ENCODE data around the gene SNX9.

SNX9 gene

DNA sequence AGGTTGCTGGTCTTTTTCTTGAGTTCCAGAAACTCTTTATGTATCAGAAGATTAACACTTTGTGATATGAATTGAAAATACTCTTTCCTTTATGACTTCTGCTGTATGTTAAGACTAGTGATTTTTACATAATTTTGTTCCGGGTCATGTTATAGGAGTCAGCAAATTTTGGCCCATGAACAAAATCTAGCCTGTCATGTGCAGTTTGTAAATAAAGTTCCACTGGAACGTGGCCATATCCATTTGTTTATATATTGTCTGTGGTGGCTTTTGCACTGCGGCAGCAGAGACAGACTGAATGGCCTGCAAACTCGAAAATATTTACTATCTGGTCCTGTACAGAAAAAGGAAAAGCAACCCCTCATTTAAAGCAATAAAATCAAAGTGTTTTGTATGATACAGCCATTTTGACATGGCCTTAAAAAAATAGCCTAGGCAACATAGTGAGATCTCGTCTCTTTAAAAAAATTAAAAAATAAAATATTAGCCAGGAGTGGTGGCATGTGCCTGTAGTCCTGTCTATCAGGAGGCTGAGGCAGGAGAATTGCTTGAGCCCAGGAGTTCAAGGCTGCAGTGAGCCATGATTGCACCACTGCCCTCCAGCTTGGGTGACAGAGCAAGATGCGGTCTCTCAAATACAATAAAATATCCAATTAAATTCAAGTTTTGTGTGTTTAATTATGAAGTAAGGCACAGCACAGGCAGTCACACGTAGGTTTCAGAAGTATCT lies 36.9 kb downstream of the SNX9 start:
- no peak for DNase-seq (ENCODE audit: low spot score)

GRCh38 chr6:157860505-157860991 lies 37.5 kb downstream of the SNX9 start:
- DNase-seq (ENCODE audit: low spot score): no peak

DNA sequence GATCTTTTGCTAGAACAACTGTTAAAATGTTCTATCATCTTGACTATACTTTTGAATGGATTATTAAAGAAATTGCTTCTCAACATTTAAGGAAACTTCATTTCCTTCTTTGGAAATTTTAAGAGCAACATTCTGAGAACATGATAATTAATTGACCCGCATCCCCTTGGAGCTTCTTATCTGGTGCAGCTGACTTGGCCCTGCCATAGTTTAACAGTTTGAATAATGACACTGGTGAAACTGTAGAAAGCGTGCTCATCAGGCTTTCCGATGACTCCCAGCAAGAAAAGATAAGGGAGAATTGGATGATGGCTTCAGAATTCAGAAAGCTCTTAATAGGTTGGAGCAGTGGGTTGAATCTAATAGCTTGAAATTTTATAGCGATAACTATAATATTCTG lies 38.1 kb downstream of the SNX9 start:
- DNase-seq (ENCODE audit: low spot score): no peak

DNA sequence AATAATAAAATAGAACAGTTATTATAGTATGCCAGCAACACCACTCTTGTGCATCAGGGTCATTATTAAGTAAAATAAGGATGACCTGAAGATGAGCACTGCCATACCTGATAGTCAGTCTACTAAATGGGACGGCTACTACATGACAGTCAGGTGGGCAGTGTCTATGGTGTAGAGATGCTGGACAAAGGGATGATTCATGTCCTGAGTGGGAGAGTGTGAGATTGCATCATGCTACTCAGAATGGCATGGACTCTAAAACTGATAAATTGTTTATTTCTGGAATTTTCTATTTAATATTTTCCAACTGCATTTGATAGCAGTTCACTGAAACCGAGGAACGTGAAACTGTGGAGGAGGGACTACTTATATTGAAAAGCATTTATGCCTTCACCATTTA lies 38.8 kb downstream of the SNX9 start:
- no peak for DNase-seq (ENCODE audit: low spot score)

- no peak for DNase-seq (ENCODE audit: low spot score)
Observed at GRCh38 chr6:157862706-157863105, 39.7 kb downstream of the SNX9 start.

DNA sequence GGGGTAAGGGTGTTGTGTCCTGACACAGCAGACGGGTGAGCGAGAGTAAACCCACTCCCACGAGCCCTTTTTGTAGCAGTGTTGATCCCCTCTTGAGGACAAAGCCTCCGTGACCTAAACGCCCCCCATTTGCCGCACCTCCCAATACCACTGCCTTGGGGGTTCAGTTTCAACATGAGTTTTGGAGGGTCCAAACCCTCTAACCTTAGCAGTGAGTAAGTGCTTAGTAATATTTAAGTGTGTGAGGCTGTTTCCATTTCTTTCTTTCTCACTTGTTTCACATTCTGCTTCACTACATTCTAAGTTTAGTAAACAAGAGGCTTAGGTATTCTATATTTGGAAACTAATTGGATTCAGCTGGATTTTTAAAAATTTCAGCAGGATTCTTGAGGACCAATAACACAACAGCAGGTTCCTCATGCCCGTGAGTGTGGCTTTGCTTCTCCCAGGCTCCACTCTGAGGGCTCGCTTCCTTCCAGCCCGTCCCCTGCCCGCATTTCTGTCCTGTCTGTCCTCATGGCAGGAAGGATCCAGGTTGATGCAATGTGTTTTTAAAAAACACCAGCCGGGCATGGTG lies 41.2 kb downstream of the SNX9 start:
- DNase-seq (ENCODE audit: low spot score): no peak

- no peak for DNase-seq (ENCODE audit: low spot score)
Observed at GRCh38 chr6:157865249-157865648, 42.2 kb downstream of the SNX9 start.

DNA sequence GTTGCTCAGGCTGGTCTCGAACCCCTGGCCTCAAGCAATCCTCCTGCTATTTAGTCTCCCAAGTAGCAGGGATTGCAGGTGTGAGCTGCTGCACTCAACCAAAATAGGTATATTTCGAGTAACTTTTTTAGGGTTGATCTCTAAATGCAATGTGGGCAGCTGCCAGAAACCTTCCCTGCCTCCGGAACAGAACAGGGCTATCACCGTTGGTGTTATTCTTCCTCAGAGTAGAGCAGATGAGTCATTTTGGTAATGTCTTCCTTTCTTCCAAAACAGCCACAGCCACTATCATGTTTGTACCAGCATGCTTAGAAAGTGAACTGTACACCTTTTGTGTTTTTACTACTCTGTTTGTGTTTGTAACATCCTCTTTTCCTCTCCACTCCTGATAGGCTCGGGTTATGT lies 44.1 kb downstream of the SNX9 start:
- DNase-seq (ENCODE audit: low spot score): peak; percentile 40

DNA sequence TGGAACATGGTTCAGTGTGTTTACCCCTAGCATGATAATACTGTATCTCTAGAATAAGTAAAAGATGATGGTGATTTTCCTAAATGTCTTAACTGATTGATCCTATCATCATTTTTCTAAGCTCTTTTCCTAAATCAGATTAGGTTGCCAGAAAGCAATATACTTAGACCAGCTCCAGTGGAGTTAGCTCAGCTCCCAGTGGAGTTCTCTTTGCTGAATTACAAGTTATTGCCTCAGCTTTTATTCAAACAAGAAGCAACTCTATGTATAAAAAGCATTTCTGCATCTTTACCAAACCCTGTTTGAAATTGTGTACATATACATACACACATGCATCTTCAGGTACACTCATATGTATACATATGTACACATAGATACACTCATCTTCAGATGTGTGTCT lies 44.9 kb downstream of the SNX9 start:
- DNase-seq (ENCODE audit: low spot score): no peak

GRCh38 chr6:157868835-157869234 lies 45.8 kb downstream of the SNX9 start:
- peak; percentile 78 for DNase-seq (ENCODE audit: low spot score)

DNA sequence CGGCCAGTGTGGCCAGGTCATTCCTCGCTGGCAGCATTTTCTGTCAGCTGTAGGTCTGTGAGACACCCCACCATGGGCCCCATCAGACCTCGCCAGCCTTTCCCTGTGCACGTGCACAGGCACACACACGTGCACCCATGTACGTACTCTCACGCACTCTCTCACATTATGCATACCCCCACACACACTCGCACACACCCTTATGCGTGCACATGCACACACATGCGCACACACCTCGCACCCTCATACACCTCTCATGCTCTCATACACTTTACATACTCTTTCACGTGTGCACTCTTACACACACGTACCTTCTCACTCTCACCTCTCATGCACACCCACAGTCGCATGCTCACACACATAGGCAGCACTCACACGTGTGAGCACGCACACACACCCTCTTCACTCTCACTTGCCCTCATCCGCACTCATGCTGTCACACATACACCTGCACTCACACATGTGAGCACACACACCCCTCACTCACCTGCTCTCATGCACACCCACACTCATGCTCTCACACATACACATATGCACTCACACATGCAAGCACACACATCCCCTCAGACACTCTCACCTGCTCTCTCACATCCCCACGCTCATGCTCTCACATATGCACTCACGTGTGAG lies 46.7 kb downstream of the SNX9 start:
- no peak for DNase-seq (ENCODE audit: low spot score)

GRCh38 chr6:157873735-157874344 lies 50.8 kb downstream of the SNX9 start:
- peak; percentile 68 for DNase-seq (ENCODE audit: low spot score)

GRCh38 chr6:157877149-157877548 lies 54.1 kb downstream of the SNX9 start:
- DNase-seq (ENCODE audit: low spot score): no peak

- DNase-seq (ENCODE audit: low spot score): no peak
Observed at GRCh38 chr6:157877573-157878438, 54.8 kb downstream of the SNX9 start.

DNA sequence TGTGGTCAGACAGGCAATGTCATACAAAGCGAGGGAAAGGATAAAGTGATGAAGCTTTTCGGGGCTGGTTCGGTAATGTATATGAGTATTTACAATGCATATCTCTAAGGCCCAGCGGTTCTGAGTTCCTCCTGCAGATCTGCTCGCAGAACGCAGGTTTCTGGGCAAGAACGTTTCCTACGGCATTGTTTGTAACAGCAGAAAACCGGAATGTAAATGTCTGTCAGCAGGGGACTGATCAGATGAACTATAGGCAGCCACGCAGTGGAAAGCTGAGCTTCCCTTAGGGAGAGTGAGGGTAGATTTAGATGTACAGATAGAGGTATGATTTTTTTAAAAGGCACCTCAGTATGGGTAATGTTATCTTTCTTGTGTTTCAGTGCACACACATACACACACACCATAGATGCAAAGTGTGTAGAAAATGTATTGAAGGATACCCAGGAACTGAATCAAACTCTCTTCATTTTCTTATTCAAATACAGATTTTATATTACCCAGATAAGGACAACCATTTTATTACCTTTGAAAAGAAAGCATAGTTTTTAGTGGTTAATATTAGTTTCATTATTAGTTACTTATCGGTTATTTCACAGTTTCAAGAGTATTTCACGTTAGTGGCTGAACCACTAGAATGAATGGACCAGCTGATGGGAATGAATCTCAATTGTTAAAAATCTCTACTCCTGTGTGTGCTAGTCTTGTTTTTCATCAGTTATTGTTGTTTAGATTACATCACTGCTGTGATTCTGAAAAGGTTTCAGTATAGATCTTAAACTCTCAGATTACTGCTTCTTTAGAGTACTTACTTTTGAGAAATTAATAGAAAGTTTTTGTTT lies 56.2 kb downstream of the SNX9 start:
- DNase-seq (ENCODE audit: low spot score): no peak

- DNase-seq (ENCODE audit: low spot score): no peak
Observed at GRCh38 chr6:157879873-157880254, 56.8 kb downstream of the SNX9 start.

- no peak for DNase-seq (ENCODE audit: low spot score)
Observed at GRCh38 chr6:157880534-157880933, 57.5 kb downstream of the SNX9 start.

GRCh38 chr6:157881342-157881741 lies 58.3 kb downstream of the SNX9 start:
- no peak for DNase-seq (ENCODE audit: low spot score)

GRCh38 chr6:157884756-157885155 lies 61.7 kb downstream of the SNX9 start:
- no peak for DNase-seq (ENCODE audit: low spot score)

GRCh38 chr6:157885211-157885788 lies 62.3 kb downstream of the SNX9 start:
- no peak for DNase-seq (ENCODE audit: low spot score)

DNA sequence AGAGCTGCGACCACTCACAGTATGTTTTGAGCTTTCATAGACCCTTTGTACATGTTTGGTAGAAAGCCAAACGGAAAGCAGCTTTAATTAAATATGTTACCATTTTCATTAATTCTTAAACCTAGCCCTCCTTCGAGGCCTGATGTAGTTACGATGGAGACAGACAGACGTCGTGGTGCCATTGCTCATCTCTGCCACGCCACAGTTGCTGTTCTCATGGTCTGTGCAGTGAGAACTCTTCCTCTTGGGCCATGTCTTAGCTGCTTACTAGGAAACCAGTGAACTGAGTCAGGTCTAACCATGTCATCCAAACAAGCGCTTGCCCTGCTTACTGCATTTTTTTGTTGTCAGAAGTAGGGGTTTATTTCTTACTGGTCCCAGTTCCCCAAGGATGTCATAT lies 62.8 kb downstream of the SNX9 start:
- DNase-seq (ENCODE audit: low spot score): no peak

All from kidney capillary endothelial cell (primary cell).